Hepatocyte (in vitro differentiated cells): Measurements from ENCODE around the gene FRAS1.

Experiments
- CTCF ChIP-seq: fragments of 200-600 bp; sonication (generic); IDR thresholded peaks from 2 replicates; pipeline ENCODE4 v1.5.1; 2016; ENCODE audit warnings: antibody characterized with exemption, mild to moderate bottlenecking; ENCODE audit not compliant: poor library complexity
- EZH2 ChIP-seq: fragments of 200-600 bp; sonication (generic); IDR thresholded peaks from 2 replicates; pipeline ENCODE4 v1.6.1; 2016; ENCODE audit warnings: antibody characterized with exemption, mild to moderate bottlenecking, borderline replicate concordance
- EZH2phosphoT487 ChIP-seq: fragments of 200-600 bp; sonication (generic); IDR thresholded peaks from one replicate; pipeline ENCODE4 v1.6.1; 2018; ENCODE audit warnings: antibody characterized with exemption, mild to moderate bottlenecking, low read depth, moderate library complexity; ENCODE audit not compliant: unreplicated experiment, severe bottlenecking

GRCh38 chr4:78033861-78034260, 23.3 kb upstream of the FRAS1 start:
- TF ChIP-seq CTCF = no peak
- no peak for TF ChIP-seq EZH2
- no peak for TF ChIP-seq EZH2phosphoT487
